Measurements from ENCODE around the gene TLR10.

- no peak for TF ChIP-seq CTCF (conservative IDR thresholded peaks at IDR 0.05; ENCODE audit: low read depth, low read length)
- no peak for TF ChIP-seq EZH2 (IDR thresholded peaks at IDR 0.05; ENCODE audit: borderline replicate concordance, low read depth, low read length, poor library complexity, severe bottlenecking)
These were observed 41.0 kb upstream of the TLR10 start for GRCh38 chr4:38823766-38824165.
